ENCODE results near the gene GAS7. TPM values are rescaled to one million over a fixed set of nuclear protein-coding genes. Genes with fewer than 3 reads are reported as not detected.
A peak's percentile ranks its signal among the peaks of the same experiment; 100 is the strongest.

Gene GAS7
- total and polyA plus RNA-seq, 10 of the 15 experiments (the other 5 are each of a cell fraction or from before 2014, with no cell fraction given) = 2.3 to 53.4 (median 24.0) TPM

DNA sequence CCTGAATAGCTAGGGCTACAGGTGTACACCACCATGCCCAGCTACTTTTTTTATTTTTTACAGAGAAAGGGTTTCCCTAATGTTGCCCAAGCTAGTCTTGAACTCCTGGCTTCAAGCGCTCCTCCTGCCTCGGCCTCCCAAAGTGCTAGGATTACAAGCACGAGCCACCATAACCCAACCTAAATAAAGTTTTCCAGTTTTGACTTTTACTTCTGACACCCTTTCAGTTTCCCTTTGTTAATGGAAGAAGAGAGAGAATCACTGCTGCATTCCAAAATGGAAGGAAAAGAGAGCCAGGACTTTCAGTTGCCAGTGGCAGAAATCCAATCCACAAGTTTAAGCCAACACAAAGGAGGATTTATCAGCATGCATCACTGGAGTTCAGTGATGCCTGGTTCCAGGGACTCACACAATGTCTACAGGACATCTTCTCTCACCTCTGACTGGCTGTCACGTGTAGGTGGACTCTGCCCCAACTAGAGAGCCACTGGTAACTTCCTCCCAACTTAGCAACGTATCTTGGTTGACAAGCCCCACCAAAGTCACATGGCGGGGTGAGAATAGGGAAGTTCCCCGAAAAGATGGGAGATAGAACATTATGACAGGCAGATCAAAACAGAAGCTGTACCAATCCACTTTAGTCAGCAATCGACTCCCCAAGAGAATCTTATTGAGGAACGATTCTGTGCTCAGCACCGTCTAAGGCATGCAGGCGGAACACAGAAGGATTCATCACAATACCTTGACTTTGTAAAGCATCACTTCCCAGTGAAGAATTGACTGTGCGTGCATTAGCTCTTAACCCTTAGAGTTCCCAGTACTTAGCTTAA is 46.5 kb downstream of the GAS7 start (continued):
- TF ChIP-seq, protein P1, sequence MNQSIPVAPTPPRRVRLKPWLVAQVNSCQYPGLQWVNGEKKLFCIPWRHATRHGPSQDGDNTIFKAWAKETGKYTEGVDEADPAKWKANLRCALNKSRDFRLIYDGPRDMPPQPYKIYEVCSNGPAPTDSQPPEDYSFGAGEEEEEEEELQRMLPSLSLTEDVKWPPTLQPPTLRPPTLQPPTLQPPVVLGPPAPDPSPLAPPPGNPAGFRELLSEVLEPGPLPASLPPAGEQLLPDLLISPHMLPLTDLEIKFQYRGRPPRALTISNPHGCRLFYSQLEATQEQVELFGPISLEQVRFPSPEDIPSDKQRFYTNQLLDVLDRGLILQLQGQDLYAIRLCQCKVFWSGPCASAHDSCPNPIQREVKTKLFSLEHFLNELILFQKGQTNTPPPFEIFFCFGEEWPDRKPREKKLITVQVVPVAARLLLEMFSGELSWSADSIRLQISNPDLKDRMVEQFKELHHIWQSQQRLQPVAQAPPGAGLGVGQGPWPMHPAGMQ (IDR thresholded peaks at IDR 0.05; ENCODE audit: borderline replicate concordance) = no peak
- TF ChIP-seq, protein P2, sequence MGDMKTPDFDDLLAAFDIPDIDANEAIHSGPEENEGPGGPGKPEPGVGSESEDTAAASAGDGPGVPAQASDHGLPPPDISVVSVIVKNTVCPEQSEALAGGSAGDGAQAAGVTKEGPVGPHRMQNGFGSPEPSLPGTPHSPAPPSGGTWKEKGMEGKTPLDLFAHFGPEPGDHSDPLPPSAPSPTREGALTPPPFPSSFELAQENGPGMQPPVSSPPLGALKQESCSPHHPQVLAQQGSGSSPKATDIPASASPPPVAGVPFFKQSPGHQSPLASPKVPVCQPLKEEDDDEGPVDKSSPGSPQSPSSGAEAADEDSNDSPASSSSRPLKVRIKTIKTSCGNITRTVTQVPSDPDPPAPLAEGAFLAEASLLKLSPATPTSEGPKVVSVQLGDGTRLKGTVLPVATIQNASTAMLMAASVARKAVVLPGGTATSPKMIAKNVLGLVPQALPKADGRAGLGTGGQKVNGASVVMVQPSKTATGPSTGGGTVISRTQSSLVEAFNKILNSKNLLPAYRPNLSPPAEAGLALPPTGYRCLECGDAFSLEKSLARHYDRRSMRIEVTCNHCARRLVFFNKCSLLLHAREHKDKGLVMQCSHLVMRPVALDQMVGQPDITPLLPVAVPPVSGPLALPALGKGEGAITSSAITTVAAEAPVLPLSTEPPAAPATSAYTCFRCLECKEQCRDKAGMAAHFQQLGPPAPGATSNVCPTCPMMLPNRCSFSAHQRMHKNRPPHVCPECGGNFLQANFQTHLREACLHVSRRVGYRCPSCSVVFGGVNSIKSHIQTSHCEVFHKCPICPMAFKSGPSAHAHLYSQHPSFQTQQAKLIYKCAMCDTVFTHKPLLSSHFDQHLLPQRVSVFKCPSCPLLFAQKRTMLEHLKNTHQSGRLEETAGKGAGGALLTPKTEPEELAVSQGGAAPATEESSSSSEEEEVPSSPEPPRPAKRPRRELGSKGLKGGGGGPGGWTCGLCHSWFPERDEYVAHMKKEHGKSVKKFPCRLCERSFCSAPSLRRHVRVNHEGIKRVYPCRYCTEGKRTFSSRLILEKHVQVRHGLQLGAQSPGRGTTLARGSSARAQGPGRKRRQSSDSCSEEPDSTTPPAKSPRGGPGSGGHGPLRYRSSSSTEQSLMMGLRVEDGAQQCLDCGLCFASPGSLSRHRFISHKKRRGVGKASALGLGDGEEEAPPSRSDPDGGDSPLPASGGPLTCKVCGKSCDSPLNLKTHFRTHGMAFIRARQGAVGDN (IDR thresholded peaks at IDR 0.05) = no peak
- no peak for TF ChIP-seq HDAC2 (IDR thresholded peaks at IDR 0.05)
- TF ChIP-seq TCF12 (IDR thresholded peaks at IDR 0.05; ENCODE audit: low read depth, low read length) = no peak
- no peak for TF ChIP-seq NRF1 (conservative IDR thresholded peaks at IDR 0.05; ENCODE audit: low read depth, low read length)
- no peak for TF ChIP-seq DPF2 (IDR thresholded peaks at IDR 0.05)
- no peak for TF ChIP-seq KAT2A (conservative IDR thresholded peaks at IDR 0.05; ENCODE audit: control insufficient read depth, low read depth, low read length)
- TF ChIP-seq, protein P3, sequence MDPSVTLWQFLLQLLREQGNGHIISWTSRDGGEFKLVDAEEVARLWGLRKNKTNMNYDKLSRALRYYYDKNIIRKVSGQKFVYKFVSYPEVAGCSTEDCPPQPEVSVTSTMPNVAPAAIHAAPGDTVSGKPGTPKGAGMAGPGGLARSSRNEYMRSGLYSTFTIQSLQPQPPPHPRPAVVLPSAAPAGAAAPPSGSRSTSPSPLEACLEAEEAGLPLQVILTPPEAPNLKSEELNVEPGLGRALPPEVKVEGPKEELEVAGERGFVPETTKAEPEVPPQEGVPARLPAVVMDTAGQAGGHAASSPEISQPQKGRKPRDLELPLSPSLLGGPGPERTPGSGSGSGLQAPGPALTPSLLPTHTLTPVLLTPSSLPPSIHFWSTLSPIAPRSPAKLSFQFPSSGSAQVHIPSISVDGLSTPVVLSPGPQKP (IDR thresholded peaks at IDR 0.05; ENCODE audit: low read depth, low read length) = no peak
- TF ChIP-seq, protein P4, sequence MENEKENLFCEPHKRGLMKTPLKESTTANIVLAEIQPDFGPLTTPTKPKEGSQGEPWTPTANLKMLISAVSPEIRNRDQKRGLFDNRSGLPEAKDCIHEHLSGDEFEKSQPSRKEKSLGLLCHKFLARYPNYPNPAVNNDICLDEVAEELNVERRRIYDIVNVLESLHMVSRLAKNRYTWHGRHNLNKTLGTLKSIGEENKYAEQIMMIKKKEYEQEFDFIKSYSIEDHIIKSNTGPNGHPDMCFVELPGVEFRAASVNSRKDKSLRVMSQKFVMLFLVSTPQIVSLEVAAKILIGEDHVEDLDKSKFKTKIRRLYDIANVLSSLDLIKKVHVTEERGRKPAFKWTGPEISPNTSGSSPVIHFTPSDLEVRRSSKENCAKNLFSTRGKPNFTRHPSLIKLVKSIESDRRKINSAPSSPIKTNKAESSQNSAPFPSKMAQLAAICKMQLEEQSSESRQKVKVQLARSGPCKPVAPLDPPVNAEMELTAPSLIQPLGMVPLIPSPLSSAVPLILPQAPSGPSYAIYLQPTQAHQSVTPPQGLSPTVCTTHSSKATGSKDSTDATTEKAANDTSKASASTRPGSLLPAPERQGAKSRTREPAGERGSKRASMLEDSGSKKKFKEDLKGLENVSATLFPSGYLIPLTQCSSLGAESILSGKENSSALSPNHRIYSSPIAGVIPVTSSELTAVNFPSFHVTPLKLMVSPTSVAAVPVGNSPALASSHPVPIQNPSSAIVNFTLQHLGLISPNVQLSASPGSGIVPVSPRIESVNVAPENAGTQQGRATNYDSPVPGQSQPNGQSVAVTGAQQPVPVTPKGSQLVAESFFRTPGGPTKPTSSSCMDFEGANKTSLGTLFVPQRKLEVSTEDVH (IDR thresholded peaks at IDR 0.05; ENCODE audit: low read depth, partially characterized antibody) = no peak
- TF ChIP-seq, protein P5, sequence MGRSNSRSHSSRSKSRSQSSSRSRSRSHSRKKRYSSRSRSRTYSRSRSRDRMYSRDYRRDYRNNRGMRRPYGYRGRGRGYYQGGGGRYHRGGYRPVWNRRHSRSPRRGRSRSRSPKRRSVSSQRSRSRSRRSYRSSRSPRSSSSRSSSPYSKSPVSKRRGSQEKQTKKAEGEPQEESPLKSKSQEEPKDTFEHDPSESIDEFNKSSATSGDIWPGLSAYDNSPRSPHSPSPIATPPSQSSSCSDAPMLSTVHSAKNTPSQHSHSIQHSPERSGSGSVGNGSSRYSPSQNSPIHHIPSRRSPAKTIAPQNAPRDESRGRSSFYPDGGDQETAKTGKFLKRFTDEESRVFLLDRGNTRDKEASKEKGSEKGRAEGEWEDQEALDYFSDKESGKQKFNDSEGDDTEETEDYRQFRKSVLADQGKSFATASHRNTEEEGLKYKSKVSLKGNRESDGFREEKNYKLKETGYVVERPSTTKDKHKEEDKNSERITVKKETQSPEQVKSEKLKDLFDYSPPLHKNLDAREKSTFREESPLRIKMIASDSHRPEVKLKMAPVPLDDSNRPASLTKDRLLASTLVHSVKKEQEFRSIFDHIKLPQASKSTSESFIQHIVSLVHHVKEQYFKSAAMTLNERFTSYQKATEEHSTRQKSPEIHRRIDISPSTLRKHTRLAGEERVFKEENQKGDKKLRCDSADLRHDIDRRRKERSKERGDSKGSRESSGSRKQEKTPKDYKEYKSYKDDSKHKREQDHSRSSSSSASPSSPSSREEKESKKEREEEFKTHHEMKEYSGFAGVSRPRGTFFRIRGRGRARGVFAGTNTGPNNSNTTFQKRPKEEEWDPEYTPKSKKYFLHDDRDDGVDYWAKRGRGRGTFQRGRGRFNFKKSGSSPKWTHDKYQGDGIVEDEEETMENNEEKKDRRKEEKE (IDR thresholded peaks at IDR 0.05) = no peak
- no peak for TF ChIP-seq ZNF24 (IDR thresholded peaks at IDR 0.05)
- no peak for TF ChIP-seq NFXL1 (IDR thresholded peaks at IDR 0.05; ENCODE audit: borderline replicate concordance)
- TF ChIP-seq CBX5 (IDR thresholded peaks at IDR 0.05; ENCODE audit: low read depth) = no peak
- TF ChIP-seq IKZF2 (IDR thresholded peaks at IDR 0.05) = peak; percentile 19 to 43; a peak in 1 of 4 replicates
- TF ChIP-seq ASH2L (IDR thresholded peaks at IDR 0.05; ENCODE audit: borderline replicate concordance, low read depth) = no peak
- TF ChIP-seq IKZF1 (conservative IDR thresholded peaks at IDR 0.05) = peak; percentile 50; the same call in 1 of the 2 replicates
